GM19035 (cell line): Measurements from ENCODE around the gene ARL4D.
"Not testable (repeated sequence)": the region's sequence is repeated elsewhere in the genome, so short reads cannot be mapped to it uniquely, and the experiment has no call there.

ENCODE experiments used
- ATAC-seq: cut with Tn5 transposase; IDR thresholded peaks from one replicate; pipeline ENCODE4 v1.9.1; 2021; ENCODE audit not compliant: unreplicated experiment

Gene ARL4D

DNA sequence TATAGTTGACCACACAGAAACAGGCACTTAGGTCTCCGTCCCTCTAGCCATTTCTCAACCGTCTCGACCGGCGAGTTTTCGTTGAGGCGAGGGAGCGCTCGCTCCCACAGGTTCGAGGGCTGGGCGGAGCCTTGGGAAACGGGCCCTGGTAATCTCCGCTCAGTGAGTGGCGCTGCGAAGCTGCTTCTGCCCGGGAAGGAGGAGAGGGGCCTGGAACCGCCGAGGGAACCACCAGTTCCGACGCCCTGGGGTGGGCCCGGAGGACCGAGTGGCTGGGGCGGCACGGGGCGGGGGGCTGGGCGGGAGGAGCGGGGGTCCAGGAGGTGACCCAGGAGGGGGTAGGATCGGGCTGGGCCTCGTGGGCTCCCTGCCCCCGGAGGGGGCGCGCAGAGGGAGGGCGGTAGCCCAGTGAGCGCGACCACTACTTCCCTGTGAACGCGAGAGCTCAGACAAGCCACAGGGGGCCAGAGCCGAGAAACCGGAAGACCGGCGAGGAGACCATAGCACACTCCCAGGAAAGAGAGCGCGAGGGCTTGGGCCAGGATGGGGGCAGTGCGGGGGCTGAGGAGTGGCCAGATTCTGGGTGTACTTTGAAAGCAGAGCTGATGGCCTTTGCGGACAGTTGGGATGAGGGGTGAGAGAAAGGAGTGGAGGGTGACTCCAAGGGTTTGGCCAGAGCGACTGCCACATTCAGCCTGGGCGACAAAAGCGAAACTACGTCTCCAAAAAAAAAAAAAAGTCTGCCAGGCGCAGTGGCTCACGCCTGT, 29.9 kb upstream of the ARL4D start:
- peak; percentile 26 for ATAC-seq

DNA sequence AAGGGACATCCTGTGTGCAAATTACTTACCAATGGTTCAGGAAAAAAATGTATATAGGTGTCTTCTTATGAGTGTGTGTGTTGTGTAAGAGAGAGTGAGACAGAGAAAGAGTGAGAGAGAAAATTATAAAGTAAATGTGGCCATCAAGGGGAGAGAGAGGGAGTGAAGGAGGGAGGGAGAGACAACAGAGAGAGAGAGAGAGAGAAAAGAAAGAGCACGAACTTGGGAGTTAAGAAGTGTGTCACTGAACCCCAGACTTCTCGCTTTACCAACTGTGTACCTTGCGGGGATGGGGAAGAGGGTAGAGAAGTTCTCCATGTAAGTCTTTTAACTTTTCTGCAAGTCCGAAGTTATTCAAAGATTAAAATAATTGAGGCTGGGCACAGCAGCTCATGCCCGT, 28.8 kb upstream of the ARL4D start:
- no peak for ATAC-seq

DNA sequence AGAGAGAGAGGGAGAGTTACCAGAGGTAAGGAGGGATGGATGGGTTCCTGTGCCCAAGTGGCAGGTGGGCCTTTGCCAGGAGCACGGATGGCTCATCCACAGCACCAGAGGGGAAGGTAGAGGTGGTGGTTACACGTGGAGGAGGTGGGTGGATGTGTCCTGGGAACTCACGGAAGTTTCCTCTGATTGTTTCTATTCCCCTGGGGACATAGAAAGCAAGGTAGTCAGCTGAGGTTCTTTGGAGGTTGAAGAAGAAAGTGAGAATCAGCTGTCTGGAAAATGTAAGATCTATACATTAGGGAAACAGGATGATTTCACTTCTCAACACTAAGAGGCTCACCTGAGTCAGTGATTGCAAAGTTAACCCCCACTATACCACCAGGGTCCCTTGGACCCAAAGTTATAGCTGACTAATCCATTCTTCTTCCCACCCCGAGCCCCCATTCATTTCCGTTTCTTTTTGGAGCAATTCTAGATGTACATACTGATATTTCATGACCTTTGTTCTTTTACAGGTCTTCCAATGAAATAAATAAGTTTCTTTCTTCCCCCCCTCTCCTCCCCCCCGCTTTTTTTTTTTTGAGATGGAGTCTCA, 27.5 kb upstream of the ARL4D start:
- no peak for ATAC-seq

DNA sequence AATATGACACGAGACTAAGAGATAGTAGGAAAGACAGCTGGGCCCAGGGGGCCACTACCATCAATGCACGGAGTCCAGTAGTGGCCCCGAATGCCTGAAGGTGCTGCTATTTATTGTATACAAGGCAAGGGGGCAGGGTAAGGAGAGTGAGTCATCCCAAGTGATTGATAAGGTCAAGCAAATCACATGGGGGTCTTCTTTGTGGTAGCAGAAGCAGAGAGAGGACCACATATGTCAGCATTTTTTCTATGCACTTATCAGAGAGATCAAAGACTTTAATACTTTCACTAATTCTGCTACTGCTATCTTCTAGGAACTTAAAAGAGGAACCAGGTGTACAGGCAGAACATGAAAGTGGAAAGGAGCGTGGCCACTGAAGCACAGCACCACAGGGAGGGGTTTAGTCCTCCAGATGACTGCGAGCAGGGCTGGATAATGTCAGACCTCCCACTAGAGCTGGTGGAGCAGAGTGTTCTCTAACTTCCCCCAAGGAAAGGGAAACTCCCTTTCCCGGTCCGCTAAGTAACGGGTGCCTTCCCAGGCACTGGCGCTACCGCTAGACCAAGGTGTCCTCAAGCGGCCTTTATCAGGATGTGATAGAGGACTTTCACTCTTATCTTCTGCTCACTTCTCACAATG, 26.4 kb upstream of the ARL4D start:
- ATAC-seq: no peak

DNA sequence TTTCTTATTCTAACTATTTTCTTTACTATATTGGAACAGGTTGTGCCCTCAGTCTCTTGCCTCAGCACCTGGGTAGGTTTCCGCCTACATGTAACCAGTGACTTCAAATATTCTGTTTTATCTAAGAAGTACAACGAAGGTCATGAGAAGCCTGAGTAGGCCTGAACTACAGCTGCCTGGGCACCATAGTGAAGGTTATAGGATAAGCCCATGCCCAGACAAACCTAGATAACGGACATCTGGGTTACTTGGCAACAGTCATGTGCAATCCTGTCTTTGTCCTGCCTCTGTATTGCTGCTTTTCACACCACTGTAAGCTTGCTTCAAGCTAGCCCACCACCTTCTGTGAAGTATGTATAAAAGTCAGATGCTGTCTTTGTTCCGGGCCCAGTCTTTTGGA, 25.4 kb upstream of the ARL4D start:
- ATAC-seq: no peak

DNA sequence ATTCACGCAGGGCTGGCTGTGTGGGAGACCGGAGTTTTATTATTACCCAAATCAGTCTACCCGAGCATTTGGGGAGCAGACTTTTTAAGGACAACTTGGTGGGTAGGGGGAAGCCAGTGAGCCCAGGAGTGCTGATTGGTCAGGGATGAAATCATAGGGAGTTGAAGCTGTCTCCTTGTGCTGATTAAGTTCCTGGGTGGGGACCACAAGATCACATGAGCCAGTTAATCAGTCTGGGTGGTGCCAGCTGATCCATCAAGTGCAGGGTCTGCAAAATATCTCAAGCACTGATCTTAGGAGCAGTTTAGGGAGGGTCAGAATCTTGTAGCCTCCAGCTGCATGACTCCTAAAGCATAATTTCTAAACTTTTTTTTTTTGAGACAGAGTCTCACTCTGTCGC, 22.9 kb upstream of the ARL4D start:
- ATAC-seq: not testable (repeated sequence)

DNA sequence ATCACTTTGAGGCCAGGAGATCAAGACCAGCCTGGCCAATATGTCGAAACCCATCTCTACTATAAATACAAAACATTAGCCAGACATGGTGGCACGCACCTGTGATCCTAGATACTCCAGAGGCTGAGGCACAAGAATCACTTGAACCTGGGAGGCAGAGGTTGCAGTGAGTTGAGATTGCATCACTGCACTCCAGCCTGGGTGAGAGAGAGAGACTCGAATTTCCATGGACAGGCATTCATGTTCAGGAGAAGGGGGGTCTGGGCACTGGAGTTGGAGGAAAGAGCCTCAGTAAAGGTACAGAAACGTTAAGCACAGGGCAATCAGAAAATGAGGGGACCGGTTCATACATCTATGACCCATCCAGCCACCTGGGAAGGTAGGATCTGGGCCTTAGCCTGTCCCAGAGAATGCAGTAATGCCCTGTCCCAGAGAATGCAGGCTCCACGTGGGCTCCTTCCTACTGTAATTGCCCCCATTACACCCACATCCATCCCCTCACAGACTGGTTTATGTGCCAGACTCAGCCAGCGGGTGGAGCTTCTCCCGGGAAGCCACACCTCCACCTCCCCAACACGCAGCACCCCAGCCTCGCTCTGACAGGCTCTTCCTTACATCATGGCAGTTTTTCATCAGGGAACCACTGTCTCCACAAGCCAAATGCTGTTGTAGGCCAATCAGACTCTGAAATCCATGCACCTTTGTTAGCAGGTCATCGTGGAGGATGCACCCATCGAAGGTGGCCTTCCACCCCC, 21.6 kb upstream of the ARL4D start:
- ATAC-seq: no peak

DNA sequence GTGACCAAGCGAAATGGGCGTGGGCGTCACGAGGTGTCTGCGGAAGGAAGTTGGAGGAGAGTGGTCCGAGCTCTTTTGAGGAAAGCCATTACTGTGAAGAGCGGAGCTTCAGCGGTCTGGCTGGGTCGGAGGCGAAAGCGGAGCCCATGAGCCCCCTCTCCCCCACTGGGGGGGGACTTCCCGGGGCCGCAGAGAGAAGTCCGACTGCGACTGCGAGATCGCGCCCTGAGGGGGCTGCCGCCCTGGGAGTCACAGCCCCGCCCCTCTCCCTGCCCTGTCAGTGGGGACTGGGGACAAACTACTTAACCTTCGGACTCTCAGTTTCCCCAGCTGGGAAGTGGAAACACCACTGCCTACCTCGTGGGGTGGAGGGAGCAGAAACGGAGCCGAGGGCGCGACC, 20.0 kb upstream of the ARL4D start:
- no peak for ATAC-seq

DNA sequence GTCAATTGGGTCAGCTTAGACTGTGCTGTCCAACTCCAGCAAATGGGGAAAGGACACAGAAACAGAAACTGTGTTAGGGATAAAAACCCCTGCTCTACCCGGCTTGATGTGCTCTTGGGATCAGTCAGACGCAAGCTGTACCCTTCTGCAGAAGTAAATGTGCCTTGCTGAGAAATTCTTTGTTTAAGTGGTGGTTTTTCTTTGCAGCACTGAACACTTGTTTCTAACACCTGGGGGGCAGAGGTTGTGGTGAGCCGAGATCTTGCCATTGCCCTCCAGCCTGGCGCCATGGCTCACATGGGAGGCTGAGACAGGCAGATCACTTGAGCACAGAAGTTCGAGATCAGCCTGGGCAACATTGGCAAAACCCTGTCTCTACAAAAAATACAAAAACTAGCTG, 18.5 kb upstream of the ARL4D start:
- no peak for ATAC-seq

DNA sequence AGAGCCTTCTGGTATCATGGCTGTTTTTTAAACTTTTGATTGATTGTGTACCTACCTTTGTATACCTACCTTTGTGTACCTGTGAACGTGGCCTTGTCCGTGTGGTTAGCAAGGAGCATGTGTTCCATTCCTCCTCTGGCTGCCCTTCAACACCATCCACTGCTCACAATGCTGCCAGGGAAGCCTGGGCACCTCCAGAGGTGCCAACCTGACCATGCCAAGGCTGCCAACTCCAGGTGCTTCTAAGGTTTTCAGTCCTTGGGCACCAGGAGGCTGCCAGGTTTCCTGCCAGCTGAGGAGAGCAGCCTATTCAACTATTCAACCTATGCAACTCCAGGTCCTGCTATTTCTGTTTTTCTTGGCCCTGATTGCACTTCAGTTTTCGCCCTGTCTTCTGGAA, 17.6 kb upstream of the ARL4D start:
- ATAC-seq: no peak

DNA sequence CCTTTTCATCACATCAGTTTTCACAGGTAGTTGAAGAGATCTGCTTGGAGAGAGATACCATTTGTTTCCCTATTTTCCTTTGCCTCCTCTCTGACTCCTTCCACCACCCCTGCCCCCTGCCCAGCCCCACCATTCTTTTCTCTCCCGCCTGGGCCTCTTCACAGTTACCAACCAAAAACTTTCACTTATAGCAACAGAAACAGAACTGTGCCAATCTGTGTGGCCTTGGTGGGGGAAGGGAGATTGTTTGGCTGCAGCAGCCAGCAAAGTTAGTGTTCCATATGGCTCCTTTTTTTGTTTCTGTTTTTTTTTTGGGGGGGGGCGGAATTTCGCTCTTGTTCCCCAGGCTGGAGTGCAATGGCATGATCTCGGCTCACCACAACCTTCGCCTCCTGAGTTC, 17.2 kb upstream of the ARL4D start:
- no peak for ATAC-seq

DNA sequence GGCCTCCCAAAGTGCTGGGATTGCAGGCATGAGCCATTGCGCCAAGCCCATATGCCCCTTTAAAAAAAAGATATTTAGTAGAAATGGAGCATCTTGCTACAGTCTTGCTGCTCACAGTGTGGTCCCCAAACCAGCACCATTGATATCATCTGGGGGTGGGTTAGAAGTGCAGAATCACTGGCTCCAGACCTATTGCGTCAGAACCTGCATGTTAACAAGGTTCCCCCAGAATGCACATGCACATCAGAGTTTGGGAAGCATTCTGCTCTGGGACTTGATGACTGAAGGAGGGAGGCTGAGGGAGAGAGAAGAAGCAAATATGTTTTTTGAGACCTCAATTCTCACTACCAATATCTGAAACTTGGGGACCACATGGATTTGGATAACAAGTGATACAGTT, 16.0 kb upstream of the ARL4D start:
- ATAC-seq: no peak

DNA sequence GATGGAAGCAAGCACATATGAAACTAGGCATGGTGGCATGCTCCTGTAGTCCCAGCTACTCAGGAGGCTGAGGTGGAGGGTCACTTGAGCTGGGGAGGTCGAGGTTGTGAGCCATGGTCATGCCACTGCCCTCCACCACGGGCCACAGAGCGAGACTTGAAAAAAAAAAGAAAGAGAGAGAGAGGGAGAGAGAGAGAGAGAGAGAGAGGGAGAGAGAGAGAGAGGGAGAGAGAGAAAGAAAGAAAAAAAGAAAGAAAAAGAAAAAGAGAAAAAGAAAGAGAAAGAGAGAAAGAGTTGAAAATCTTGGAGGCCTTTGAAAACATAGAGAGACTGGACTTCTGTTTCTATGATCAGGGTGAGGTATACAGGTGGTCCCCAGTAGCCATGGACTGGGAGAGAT, 15.4 kb upstream of the ARL4D start:
- no peak for ATAC-seq

DNA sequence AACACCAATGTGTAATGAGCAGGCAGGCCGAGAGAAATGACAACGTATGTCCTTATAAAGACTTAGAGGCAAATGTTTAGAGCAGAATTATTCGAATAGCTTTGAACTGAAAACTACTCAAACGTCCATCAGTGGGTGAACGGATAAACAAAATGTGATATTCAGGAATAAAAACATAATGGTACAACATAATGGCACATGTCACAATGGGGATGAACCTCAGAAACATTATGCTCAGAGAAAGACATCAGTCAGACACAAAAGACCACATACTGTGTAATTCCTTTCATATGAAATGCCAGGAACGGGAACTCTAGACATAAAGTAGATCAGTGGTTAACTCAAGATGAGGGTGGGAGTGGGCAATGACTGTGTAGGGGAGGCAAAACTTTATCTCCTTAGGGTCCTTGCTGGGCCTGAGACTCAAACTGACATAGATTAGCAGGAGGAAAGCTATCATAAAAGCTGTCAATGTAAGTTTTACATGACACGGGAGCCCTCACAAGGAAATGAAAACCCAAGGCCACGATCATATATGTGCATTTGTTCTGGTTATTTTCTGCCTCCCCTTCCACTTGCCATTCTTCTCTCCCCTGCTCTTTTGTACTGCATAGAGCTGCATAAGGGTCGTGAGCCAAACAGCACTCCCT, 14.8 kb upstream of the ARL4D start:
- ATAC-seq: no peak

DNA sequence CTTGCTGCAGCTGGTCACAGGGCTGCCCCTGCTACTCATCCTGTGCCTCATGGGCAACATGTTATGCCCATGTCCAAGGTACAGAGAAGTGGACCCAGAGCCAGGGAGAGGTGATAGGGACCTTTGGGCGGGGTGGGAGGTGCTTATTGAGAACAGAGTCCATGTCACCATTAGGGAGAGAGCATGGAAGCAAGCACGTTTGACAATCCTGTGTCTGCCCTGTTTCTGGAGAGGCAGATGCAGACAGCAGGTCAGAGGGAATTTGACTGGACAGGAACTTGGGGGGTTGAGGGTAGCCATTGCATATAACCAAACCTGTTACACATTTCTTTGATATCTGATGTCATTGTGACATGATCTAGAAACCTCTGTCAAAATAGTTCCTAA, 14.3 kb upstream of the ARL4D start:
- no peak for ATAC-seq

DNA sequence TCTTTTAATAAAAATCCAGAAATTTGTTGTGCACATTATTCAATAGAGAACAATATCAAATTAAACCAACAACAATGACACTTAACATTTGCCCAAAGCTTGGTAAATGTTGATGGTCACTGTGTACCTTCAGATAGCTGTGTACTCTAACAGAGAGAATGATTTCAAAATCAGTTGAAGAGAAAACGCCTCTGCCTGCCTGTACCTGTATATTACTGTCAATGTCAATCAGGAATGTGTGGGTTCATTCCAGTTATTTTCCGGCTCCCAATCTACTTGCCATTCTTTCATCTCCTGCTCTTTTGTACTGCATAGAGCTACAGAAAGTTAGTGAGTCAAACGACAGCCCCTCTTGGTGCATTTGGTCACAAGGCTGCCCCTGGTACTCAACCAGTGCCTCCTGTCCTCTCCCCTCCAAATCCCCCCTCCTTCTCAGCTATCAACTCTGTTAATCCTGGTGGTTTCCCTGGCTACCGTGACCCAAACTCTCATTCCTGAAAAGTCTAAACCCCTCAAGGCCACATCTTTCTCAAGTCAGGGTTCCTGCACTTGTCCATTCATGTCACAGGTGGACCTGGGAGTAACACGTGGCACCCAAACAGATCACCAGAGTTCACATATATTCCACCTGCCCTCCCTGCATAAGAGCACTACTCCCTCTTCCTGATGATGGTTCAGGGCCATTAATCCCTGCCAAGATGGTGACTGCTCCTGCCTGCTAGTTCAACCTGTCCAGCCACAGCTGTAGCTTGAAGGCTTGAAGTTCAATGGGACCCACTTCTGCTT, 13.6 kb upstream of the ARL4D start:
- ATAC-seq: no peak

DNA sequence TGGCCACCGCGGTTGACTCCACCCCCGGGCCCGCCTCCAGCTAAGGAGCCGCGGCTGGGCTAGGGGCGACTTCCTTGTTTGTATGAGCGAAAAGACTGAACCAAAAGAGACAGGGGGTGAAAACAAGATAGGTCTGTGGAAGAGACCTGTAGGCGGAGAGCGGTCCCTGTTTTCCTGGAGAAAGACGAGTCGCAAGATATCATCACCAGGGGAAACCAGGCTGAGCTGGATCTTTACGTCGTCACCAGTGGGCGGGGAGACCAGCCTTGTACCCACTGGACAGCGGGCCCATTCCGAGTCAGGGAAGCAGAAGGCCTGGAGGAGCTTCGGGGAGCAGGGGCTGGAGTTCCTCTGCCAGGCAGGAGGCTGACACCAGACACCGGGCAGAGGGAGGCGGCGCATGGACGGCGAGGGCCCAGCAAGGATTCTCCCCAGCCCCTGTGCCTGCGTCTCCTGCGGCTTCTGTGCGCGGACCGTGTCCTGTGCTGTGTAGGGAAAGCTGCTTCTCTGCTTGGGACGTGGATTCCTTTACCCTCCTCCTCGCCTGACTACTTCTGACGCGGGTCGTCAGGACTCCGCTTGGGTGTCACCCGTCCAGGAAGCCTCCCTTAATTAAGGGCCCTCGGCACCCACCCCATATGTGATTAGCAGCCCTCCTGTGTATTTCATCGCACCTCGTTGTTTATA, 10.3 kb upstream of the ARL4D start:
- peak; percentile 77 for ATAC-seq

DNA sequence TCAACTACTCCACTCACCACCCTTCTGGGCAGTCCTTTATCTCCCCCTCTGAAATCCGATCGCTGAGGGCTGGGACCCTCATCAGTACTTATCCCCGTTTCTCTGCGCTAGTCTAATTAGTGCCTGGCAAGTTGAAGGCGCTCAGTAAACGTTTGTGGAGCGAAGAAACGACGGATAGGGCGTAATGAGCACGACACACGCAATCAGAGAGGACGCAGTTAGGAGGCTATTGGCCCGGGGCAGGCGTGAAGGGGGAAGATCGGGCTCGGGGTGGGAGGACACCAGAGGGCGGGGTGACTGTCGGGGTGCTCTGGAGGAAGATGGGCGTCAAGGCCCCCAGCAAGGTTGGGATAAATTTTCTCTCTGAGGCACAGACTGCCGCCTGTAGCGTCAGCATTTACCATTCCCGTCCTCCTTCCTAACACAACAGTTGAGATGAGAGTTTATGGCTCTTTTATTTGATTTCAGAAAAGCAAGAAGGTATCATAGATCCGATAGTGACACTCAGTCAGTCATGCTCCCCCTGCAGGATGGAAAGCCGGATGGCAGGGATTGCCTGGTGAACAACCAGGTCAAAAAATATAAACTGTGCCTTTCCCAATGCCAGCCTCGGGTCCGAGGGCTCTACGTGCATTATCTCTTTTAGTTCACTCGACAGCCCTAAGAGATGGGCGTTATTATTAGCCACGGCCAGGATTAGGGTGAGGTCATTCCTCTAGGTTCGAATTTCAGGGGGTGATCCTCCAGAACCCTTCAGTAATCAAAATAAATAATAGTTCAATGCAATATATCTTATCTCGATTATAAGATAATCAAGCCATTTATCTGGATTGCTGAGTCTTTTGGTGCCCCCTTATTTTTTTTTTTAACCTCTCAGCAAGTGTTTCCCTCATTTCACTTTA, 9.5 kb upstream of the ARL4D start:
- ATAC-seq: peak; percentile 46

DNA sequence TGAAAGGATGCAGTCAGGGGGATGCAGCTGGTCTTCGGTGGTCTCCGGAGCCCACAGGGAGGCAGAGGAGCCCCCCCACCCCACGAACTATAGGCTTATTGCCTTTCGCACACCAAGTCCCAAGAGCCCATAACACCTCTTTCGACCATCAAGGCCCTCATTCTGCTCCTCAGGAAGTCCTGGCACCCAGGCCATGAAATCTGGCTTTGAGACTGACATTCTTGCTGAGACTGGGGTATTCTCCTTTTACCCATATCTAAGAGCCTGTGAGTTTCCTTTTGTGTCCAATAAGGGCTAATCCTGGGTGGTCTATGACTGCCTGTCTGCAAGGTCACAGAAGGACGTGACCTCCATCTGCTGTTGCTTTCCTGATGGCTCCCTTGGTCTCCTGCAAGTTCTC, 6.4 kb upstream of the ARL4D start:
- ATAC-seq: no peak
